NCI-H1436 (cell line): ENCODE results near the gene PVALEF.

ENCODE experiments used
- DNase-seq: peaks from one replicate; lab custom pipeline; 2025; lab: John Stamatoyannopoulos, UW

PVALEF gene

DNA sequence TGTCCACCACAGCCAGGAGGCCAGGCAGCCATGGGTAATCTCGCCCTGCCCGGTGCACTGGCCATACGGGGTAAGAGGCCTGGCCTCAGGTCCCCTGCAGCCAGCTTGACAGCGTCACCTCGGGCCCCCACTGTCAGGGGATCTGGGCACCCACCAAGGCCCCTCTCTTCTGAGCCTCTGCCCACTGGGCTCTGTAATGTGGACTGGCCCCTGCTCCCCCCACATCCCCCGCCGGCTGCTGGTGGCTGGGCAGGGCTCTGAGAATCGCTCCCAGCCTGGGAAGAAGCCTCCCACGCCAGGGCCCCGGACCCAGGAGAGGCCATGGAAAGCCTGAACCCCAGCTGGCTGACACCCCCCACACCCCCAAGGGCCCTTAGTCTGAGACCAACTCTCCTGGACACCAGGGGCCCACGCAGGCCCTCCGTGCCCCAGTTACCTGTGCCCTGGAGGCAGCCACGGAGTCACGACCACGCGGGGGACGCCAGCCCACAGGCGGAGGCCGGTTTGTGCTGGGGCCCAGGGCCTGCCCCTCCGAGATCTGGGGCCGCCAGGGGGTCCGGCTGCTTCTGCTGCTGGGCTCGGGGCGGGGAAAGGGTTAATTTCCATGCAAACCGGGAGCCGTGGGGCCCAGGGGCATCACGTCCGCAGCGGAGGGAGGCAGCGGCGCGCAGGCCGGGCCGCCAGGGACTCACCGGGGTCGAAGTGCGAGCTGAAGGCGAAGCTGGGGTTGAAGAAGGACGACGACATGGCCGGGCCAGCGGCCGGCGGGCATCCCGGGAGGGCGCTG, at the start of gene PVALEF:
PVALEF (plus strand) TSS at position 262 of the 787 bp plus-strand sequence. CDS start 15,720 bp downstream, outside the sequence.
- DNase-seq = no peak

DNA sequence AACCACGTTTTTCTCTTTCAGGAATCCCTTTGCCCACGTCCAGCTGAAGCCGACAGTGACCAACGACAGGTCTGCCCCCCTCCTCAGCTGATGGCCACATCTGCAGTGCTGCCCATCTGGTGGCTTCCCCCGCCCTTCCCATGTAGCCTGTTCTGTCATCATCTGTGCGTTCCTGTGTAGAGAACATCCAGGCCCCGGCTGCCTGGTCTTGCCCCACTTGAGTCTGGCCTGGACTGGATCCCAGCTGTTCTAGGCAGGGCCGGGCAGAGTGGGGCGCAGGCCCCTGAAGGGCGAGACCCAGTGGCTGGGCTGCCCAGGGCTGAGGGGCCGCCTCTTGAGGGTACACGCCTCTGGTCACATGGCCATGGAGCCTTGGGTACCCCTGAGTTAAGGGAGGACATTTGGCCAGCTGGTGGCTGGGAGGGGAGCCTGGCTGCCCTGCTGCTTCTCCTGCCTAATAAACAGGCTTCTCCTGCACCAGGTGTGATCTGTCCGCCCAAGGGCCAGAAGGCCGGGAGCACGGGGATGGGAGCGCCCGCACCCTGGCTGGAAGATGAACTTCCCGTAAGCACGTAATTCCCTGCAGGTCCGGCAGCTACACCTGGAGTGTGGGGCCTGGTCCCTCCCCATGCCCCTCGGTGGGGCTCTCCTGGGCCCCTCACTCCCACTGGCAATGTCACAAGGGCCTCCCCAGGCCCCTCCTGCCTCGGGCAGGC, 49.4 kb upstream of the PVALEF start:
- no peak for DNase-seq

DNA sequence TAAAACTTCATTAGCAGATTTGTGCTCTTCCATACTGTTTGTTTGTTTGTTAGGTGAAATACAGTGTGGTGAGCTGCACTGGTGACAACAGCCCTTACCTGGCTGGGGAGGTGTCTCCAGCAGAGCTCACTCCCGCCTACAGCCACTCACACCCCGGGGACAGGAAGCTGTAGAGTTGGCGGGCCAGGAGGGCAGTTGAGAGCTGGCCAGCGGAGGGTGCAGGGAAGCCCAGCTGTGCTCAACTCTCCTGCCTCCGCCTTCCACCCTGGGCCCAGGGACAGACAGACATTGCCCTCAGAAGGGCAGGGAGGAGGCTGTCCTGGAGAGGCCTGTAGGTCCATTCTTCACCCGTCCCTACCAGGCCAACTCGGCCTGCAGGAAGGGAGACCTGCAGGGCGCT, 48.6 kb upstream of the PVALEF start:
- DNase-seq = no peak

DNA sequence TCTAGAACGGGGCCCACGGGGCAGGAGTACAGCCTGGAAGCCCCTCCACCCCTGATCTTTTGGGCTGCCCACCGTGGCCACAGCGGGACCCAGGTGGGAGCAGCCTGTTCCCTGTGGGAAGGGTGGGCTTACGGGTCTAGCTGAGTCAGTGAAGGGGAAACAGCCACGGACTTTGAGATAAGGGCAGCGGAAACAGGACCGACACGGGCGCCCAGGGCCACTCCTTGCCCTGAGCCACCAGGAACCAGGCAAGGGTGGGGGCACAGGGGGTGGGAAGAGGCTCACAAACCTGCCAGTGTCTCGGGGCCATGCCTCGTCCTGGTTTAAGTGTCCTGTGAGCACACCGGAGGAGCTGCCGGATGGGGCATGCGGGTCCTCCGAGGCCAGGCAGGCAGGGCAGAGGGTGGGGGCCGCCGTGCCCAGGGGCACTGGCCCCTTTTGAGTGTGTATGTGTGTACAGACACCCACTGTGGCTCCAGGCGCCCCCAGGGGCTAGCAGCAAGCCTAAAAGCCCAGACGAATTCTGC, 47.6 kb upstream of the PVALEF start:
- no peak for DNase-seq

DNA sequence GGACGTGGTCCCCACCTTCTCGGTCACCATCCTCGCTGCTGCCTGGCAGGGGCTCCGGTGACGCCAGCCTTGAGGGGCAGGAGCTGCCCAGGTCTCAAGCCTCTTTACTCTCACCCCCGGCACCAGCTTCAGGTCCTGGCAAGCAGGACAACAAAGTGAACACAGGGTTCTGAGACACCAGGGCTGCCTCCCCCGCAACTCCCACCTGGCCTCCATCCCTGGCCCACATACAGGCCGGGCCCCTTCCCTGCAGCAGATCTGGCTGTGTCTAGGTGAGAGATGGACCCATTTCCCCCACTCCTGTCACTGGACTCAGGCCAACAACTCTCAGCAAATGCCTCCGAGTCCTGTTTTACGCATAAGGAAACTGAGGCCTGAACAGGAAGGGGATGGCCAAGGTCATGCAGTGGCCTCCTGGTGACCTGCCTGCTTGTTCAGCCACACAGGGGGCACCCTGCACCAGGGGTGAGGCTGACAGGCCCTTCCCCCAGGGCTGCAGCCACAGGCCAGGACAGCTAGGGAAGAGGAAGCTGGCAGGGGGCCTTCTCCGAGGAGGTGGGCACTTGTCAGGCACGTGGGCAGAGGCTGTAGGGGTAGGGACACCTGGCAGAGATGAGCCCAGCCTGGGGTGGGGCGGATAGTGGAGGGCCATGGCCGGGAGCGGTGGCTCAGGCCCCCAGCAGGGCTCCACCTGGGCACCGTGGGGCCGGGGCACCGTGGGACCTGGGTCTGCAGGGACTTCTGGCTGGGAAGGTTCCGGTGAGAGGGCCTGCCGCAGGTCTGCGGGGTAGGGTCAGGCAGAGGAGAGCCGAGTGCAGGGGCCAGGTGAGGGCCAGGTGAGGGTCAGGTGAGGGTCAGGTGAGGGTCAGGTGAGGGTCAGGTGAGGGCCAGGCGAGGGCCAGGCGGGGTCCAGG, 46.7 kb upstream of the PVALEF start:
- DNase-seq = no peak

GRCh38 chr17:81119223-81120148, 45.8 kb upstream of the PVALEF start:
- peak; percentile 98 for DNase-seq

DNA sequence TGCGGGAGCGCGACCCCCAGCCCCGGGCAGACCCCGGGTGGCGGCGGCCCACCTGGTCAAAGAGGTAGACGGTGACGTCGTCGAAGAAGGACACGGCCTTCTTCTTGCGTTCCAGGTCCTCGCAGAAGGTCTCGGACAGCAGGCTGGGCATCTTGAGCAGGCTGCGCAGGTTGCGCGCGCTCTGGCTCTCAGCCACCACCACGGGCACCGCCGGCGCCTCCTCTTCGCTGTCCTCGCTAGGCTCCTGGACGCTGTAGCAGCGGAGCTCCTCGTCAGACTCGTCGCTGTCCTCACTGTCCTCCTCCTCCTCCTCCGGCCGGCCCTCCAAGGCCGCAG, 45.2 kb upstream of the PVALEF start:
- DNase-seq = no peak

- DNase-seq = no peak
These were observed 44.3 kb upstream of the PVALEF start for GRCh38 chr17:81120695-81121621.

DNA sequence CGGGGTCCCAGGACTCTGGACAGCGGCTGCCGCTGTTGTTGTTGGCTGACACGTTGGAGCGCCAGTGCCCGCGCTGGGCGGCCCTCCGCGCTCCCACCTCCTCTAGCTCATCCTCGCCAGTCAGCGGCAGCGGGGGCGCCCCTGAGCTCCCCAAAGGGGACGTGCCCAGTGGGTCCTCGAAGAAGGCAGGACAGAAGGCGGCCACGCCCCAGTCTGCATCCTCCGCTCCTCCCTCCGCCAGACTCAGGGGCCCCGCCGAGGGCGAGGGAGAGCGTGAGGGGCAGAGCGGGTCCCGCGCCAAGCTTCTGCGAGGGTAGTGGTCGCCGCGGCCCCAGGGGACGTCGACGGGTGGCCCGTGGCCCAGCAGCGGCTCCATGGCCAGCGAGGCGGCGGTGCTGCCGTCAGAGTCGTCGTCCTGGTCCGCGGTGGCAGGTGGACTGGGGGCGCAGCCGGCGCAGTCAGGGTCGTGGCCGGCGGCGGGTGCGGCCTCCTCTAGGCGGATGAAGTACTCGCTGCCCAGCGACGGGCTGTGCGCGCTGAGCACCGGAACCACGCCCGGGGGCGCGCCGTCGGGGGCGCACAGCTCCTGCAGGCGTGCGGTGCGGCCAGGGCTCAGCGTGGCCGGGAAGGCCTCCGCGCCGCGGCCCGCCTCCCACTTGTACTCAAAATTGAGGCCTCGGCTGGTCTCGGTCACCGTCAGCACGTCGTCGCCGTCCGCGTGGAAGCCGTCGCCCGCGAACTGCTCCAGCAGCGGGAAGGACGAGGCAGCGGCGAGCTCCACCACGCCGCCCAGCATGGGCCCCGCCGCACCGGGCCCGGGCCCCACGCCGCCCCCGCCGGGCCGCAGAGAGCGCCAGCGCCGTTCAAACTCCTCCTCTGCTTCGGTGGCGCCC, 43.2 kb upstream of the PVALEF start:
- no peak for DNase-seq

- no peak for DNase-seq
These were observed 42.0 kb upstream of the PVALEF start for GRCh38 chr17:81123052-81124048.

DNA sequence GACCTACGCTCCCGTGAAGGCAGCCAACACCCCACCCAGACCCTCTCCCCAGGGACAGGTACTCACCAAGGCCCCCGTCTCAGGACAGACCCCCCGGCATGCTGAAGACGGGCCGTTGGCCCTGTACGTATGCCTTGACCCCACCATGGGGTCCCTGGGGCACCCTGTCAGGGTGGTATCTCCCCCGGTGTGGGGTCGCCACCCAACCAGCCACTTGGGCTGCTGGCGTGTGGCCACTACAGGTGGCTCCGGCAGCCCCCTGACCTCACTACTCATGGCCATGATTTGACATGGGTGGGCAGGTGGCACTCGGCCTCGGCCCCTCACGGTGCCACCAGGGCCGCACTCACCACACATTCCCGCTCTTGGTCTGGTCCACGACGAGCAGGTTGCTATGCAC, 40.9 kb upstream of the PVALEF start:
- no peak for DNase-seq

DNA sequence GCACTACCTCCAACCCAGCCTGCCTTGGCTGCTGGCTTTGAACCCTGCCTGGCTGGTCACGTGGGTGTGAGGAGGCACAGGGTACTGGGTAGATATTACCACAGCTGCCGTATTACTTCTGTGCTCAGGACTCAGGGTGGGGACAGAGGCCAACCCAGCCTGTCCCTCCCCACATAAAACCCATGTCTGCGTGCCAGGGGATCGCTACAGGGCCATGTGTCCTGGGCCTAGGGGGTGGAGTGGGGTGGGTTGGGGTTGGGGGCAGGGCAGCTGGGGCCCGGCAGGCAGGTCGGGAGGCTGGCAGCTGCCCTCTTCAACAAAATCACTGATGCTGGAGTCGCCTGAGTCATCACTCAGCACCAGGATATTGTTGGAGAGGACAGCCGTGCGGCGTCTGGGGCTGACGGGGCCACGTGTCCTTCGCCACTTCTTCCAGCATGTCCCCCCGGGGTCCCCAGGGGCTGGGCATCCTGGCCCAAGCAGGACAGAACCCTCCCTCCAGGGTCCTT, 39.7 kb upstream of the PVALEF start:
- no peak for DNase-seq

DNA sequence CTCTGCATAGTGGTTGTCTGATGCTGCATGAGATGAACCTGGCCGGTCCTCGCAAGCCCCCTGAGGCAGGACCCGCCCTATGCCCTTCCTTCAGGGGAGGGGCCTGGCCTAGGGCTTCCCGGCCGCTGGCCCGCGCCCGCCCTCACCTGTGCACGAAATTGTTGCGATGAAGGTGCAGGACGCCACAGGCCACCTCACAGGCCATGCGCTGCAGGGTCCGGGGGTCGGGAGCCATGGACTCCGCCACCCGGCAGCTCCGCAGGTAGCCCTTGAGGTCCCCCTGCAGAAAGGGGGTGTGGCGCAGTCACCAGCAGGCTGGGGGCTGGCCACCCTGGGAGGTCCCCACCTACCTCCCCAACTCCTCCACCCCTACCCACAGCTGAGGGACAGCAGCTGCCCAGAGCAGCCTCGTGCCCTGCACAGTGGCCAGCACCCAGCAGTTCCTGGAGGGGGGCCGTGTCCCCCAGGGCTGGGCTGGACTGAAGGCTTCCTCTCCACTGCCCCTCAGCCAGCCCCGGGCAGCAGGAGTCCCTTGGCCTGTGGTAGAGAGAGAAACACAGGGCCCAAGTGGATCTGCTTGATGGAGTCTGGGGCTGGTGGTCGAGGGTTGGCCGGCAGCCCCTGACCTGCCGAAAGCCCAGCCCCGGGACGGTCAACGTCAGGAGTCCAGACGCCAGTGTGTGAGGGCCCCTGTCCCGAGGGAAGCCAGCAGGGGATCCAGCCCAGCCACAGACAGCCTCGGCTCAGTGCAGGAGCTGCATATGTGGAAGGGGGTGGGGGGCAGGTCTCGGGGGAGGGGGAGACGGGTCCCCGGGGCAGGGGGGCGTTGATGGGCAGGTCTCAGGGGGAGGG, 38.8 kb upstream of the PVALEF start:
- no peak for DNase-seq

GRCh38 chr17:81127133-81127455, 38.2 kb upstream of the PVALEF start:
- no peak for DNase-seq

- no peak for DNase-seq
These were observed 37.7 kb upstream of the PVALEF start for GRCh38 chr17:81127526-81128177.

GRCh38 chr17:81128338-81128737, 37.0 kb upstream of the PVALEF start:
- no peak for DNase-seq
